GM13976 (cell line): ENCODE data around the gene ICE2.

Source experiments
- DNase-seq: peaks from one replicate; pipeline ENCODE4 v3.0.0; 2012; ENCODE audit warnings: low spot score
- in situ Hi-C: fragments of 300-500 bp; cut with MboI; formaldehyde crosslinking; loops from one replicate; pipeline ENCODE4 v1.12.0; 2022; ENCODE audit warnings: low sequenced_read_pairs, mixed read lengths, inconsistent platforms; ENCODE audit not compliant: unreplicated experiment
- TF ChIP-seq, protein P1 (sequence below): IDR thresholded peaks from 2 replicates; pipeline ENCODE4 v1.5.1; 2012; ENCODE audit warnings: borderline replicate concordance, mild to moderate bottlenecking; ENCODE audit not compliant: insufficient read depth; ENCODE audit errors: extremely low read depth, missing control alignments, control extremely low read depth

Gene ICE2

DNA sequence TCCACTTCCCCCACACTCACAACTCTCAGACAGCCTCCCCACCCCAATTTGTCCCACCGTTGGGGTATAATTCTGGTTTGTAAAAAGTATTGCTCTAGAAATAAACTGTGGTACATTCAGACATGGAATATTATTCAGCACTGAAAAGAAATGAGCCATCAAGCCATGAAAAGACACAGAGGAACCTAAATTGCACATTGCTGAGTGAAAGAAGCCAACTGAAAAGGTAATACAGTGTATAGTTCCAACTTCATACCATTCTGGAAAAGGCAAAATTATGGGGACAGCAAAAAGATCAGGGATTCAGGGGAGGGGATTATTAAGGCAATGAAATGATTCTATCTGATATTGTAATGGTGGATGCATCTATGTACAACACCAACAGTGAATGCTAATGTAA, 91.6 kb downstream of the ICE2 start:
- DNase-seq, result no peak

GRCh38 chr15:60386615-60387014, 92.3 kb downstream of the ICE2 start:
- no peak for DNase-seq
- TF ChIP-seq, protein P1, sequence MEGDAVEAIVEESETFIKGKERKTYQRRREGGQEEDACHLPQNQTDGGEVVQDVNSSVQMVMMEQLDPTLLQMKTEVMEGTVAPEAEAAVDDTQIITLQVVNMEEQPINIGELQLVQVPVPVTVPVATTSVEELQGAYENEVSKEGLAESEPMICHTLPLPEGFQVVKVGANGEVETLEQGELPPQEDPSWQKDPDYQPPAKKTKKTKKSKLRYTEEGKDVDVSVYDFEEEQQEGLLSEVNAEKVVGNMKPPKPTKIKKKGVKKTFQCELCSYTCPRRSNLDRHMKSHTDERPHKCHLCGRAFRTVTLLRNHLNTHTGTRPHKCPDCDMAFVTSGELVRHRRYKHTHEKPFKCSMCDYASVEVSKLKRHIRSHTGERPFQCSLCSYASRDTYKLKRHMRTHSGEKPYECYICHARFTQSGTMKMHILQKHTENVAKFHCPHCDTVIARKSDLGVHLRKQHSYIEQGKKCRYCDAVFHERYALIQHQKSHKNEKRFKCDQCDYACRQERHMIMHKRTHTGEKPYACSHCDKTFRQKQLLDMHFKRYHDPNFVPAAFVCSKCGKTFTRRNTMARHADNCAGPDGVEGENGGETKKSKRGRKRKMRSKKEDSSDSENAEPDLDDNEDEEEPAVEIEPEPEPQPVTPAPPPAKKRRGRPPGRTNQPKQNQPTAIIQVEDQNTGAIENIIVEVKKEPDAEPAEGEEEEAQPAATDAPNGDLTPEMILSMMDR, result no peak
- in situ Hi-C loops, result no loop called here

More for the DNA sequence above, 91.6 kb downstream of the ICE2 start:
- in situ Hi-C loops, result no loop called here
- TF ChIP-seq, protein P1, result no peak

- TF ChIP-seq, protein P1, result no peak
- DNase-seq, result no peak
- in situ Hi-C loops, result no loop called here
These were observed 93.1 kb downstream of the ICE2 start for GRCh38 chr15:60385620-60386552.

DNA sequence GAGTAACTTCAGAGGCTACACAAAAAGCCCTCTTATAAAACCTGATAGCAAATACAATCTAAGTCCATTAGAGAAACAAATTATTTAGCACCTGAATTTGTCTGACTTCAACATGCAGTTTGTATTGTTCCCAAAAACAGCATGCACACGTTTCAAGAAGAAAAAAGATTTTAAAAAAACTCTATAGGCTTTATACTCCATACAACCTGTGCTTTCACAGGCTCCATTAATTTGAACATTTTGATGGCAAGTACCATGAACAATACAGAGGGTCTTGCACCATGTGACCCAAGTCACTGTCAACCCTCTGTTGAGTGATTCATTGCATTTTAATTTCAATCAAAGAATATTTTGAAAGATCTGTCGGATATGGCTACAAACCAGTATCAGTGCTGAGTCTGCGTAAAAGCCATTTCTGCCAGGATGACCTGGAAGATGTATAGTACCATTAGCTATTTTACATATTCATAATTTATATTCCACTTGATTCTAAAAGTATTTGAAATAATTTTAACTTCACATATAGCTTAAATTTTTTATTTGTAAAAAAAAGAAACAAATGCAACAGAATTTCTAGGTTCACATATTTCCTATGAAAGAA, 94.3 kb downstream of the ICE2 start:
- TF ChIP-seq, protein P1, result no peak
- DNase-seq, result no peak
- in situ Hi-C loops, result no loop called here

- no peak for DNase-seq
- in situ Hi-C loops, result no loop called here
- TF ChIP-seq, protein P1, result no peak
These were observed 94.9 kb downstream of the ICE2 start for GRCh38 chr15:60384053-60384452.

DNA sequence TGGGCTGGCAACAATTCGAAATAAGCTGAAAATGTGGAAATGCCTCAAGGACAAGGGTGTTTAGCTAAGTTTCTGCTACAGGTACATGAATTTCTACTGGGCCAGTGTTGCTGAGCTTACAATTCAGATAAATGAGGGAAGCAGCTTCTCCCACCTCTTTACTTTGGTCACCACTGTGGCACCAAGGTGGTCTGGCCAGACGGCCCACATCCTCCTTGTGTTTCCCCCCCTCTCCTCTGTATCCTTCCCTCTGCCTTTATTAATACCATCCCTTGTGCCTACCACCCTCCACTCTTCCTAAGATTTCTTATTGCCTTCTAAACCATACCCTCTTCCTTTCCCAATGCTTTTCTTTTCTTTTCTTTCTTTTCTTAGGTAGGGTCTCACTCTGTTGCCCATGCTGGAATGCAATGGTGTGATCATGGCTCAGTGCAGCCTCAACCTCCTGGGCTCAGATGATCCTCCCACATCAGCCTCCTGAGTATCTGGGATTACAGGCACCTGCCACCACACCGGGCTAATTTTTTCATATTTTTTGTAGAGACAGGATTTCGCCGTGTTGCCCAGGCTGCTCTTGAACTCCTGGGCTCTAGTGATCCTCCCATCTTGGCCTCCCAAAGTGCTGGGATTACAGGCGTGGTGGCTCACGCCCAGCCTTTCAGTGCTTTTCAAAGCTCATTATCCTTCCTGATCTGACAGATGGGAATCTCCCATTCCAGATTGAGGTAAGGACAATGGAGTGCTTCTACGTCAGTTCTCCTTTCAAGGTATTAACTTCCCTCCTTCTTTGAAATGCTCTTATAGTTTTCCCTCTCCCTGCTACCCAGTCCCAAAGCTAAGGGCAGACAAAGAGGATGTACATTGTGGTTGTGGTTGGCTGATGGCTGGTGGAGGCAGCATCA, 95.9 kb downstream of the ICE2 start:
- DNase-seq, result no peak

More for the DNA sequence above, 95.9 kb downstream of the ICE2 start:
- TF ChIP-seq, protein P1, result no peak
- in situ Hi-C loops, result no loop called here
